NT2/D1 (cell line): ENCODE data around the gene SLCO4A1.

ENCODE experiments used
- SUZ12 ChIP-seq: IDR thresholded peaks from 2 replicates; pipeline ENCODE4 v1.6.1; 2011; ENCODE audit not compliant: insufficient read length, insufficient read depth; ENCODE audit errors: extremely low read depth
- ZNF274 ChIP-seq: IDR thresholded peaks from 2 replicates; pipeline ENCODE4 v1.6.1; 2011; ENCODE audit warnings: mild to moderate bottlenecking, low read depth, low read length

GRCh38 chr20:62676976-62677375, 34.7 kb downstream of the SLCO4A1 start:
- TF ChIP-seq SUZ12 (no peak), ZNF274 (no peak)
